ENCODE measurements around the gene OTOP3. TPM values are rescaled to one million over a fixed set of nuclear protein-coding genes. Genes with fewer than 3 reads are reported as not detected.

The OTOP3 gene
- total and polyA plus RNA-seq, 2 of the 4 experiments (the other 2 are of a cell fraction), result not detected

DNA sequence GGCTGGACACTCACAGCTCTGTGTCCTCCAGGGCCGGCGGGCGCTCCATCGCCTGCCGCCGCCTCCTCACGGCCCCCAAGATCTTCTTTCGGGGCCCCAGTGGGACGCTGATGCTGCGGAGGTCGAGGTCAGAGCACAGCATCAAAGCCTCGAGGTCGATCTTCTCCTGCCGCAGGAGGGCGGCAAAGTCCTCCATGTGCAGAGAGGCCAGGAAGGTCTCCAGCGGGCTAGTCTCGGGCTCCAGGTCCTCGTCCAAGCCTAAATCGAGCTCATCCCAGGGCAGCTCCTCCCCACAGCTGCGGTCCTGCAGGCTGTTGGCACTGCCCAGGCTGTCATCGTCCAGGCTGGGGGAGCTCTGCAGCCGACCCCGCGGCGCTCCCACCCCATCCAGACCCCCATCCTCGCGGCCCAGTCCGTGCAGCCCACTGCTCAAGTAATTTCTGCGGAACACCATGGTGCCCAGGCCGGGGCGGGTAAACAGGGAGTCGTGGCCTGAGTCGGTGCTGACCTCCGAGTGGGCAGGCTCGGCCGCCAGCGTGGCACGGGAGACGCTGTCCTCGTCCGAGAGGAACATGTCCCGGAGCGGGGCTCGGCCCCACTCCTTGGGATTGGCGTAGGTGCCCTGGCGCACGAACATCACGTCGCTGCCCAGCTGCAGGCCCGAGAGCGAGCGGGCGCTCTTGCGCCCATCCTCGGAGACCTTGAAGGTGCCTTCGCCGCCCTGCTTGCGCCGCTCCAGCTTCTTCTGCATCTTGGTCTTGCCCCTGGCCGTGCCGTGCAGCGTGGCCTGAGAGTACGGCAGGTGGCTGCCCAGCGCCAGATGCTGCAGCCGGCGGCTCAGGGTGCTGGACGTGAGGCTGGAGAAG, 16.0 kb upstream of the OTOP3 start:
- Histone ChIP-seq H2BK15ac (ENCODE audit: low read depth, low read length) (no peak overlapping the region), H3K27ac (ENCODE audit: insufficient read depth, low read length) (no peak overlapping the region), H3K27me3 (ENCODE audit: control insufficient read depth, insufficient read depth, low read length) (peaks cover 67% of the 10 kb centered on the region), H4K5ac (ENCODE audit: low read depth, low read length) (no peak overlapping the region), H4K8ac (ENCODE audit: low read depth in 2 of 2, low read length in 2 of 2) (no peak overlapping the region), H3K4ac (ENCODE audit: low read depth, low read length) (no peak overlapping the region), H3K56ac (ENCODE audit: extremely low read depth, insufficient read depth, low read length) (no peak overlapping the region), H3K4me2 (ENCODE audit: low read depth, low read length) (no peak overlapping the region), H3K9me1 (ENCODE audit: insufficient read depth, low read length) (no peaks in the 10 kb centered on the region), H3K79me1 (ENCODE audit: low read depth in 1 of 2, low read length in 2 of 2) (no peaks in the 10 kb centered on the region), H3K23ac (ENCODE audit: low read depth, low read length) (no peak overlapping the region), H2BK120ac (ENCODE audit: low read depth, low read length) (no peak overlapping the region), H3K4me1 (ENCODE audit: control insufficient read depth, insufficient read depth, low read length) (no peaks in the 10 kb centered on the region), H4K20me1 (ENCODE audit: insufficient read depth, low read length) (no peaks in the 10 kb centered on the region), H3K14ac (replicated peaks; ENCODE audit: low read depth, low read length) (no peak overlapping the region), H2BK20ac (ENCODE audit: low read depth, low read length) (no peak overlapping the region), H3K9ac (ENCODE audit: low read depth, low read length) (no peak overlapping the region), H2AK9ac (replicated peaks; ENCODE audit: low read depth, low read length, poor library complexity) (no peak overlapping the region), H2AFZ (replicated peaks; ENCODE audit: low read length, poor library complexity) (peak overlapping the region; percentile 23), H2AK5ac (ENCODE audit: low read depth, low read length) (no peak overlapping the region), H2BK5ac (ENCODE audit: low read depth, low read length, poor library complexity, severe bottlenecking) (no peak overlapping the region), H3K36me3 (ENCODE audit: control insufficient read depth, insufficient read depth, low read length) (no peaks in the 10 kb centered on the region), H3K9me3 (ENCODE audit: control insufficient read depth, insufficient read depth, low read length) (no peaks in the 10 kb centered on the region), H3K4me3 (ENCODE audit: insufficient read depth, low read depth, low read length) (no peak overlapping the region), H3K18ac (ENCODE audit: low read depth, low read length) (no peak overlapping the region), H4K91ac (ENCODE audit: insufficient read depth, low read depth, low read length) (no peak overlapping the region)
- BruUV-seq (replicated peaks), result no TSS peak
- intact Hi-C loops (cut with micrococcal nuclease), result no loop called here
- dilution Hi-C loops (cut with HindIII; ENCODE audit: low sequenced_read_pairs, unreplicated experiment), result no loop called here
- CTCF ChIA-PET, result interaction anchor here (0.7 to 1.1 kb wide), 2 partner anchors 35 to 38 kb away, joined by 3 to 7 read pairs; no protein-coding TSS in a partner anchor
- ATAC-seq (ENCODE audit: low read depth), result peak; percentile 24; the same call in 1 of the 2 replicates
- 55% methylated on average over 37 of the region's 67 CpGs; no CpG with 5 or more reads in 1 of the 2 experiments for WGBS, 2 experiments (ENCODE audit: extremely low coverage in 2 of 2, insufficient read length in 1 of 2)
- in situ Hi-C loops (cut with MboI; ENCODE audit: low sequenced_read_pairs), result no loop called here
- POLR2A ChIA-PET (ENCODE audit: unreplicated experiment), result no interaction called here
- no peak for DNase-seq
- TF ChIP-seq NFE2L2 (IDR thresholded peaks at IDR 0.05; ENCODE audit: low read depth, low read length), result no peak
- TF ChIP-seq, protein P1, sequence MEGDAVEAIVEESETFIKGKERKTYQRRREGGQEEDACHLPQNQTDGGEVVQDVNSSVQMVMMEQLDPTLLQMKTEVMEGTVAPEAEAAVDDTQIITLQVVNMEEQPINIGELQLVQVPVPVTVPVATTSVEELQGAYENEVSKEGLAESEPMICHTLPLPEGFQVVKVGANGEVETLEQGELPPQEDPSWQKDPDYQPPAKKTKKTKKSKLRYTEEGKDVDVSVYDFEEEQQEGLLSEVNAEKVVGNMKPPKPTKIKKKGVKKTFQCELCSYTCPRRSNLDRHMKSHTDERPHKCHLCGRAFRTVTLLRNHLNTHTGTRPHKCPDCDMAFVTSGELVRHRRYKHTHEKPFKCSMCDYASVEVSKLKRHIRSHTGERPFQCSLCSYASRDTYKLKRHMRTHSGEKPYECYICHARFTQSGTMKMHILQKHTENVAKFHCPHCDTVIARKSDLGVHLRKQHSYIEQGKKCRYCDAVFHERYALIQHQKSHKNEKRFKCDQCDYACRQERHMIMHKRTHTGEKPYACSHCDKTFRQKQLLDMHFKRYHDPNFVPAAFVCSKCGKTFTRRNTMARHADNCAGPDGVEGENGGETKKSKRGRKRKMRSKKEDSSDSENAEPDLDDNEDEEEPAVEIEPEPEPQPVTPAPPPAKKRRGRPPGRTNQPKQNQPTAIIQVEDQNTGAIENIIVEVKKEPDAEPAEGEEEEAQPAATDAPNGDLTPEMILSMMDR (conservative IDR thresholded peaks at IDR 0.05; ENCODE audit: low read depth, low read length), result peak; percentile 23; the same call in 1 of the 2 replicates
- no peak for TF ChIP-seq SMC3 (IDR thresholded peaks at IDR 0.05; ENCODE audit: low read depth, low read length)
- no peak for TF ChIP-seq BHLHE40 (IDR thresholded peaks at IDR 0.05; ENCODE audit: low read depth, low read length)
- TF ChIP-seq MAZ (IDR thresholded peaks at IDR 0.05; ENCODE audit: borderline replicate concordance, low read depth, low read length), result no peak
- no peak for TF ChIP-seq CEBPB (IDR thresholded peaks at IDR 0.05; ENCODE audit: low read depth, low read length)
- TF ChIP-seq RAD21 (IDR thresholded peaks at IDR 0.05; ENCODE audit: low read length), result 0 out of 2 replicates have a peak, but pooled peaks have one; percentile 15
- TF ChIP-seq MXI1 (IDR thresholded peaks at IDR 0.05; ENCODE audit: borderline replicate concordance, low read depth, low read length), result no peak
- TF ChIP-seq MAFK (IDR thresholded peaks at IDR 0.05; ENCODE audit: low read depth, low read length), result no peak
- no peak for TF ChIP-seq CHD1 (IDR thresholded peaks at IDR 0.05; ENCODE audit: low read depth, low read length)
- no peak for TF ChIP-seq RCOR1 (IDR thresholded peaks at IDR 0.05; ENCODE audit: insufficient replicate concordance, low read length)
- no peak for TF ChIP-seq USF2 (IDR thresholded peaks at IDR 0.05; ENCODE audit: low read depth, low read length)
- no peak for TF ChIP-seq FOS (IDR thresholded peaks at IDR 0.05; ENCODE audit: low read depth, low read length)
- TF ChIP-seq POLR2A (IDR thresholded peaks at IDR 0.05; ENCODE audit: low read depth, low read length), result no peak
- no peak for TF ChIP-seq ELK1 (IDR thresholded peaks at IDR 0.05; ENCODE audit: borderline replicate concordance, low read depth, low read length)
